SU-DHL-6 (cell line): ENCODE data around the gene FBXW7.

Experiments
- CTCF ChIP-seq: fragments of 200-600 bp; sonication (generic); IDR thresholded peaks from one replicate; pipeline ENCODE4 v1.5.1; 2017; ENCODE audit warnings: antibody characterized with exemption, mild to moderate bottlenecking, low read length, moderate library complexity; ENCODE audit not compliant: insufficient read depth, poor library complexity, severe bottlenecking
- EZH2phosphoT487 ChIP-seq: fragments of 200-600 bp; sonication (generic), shearing (Covaris generic); conservative IDR thresholded peaks from 2 replicates; pipeline ENCODE4 v1.6.1; 2018; ENCODE audit warnings: mild to moderate bottlenecking, antibody characterized with exemption, low read length, moderate library complexity, mixed read lengths

DNA sequence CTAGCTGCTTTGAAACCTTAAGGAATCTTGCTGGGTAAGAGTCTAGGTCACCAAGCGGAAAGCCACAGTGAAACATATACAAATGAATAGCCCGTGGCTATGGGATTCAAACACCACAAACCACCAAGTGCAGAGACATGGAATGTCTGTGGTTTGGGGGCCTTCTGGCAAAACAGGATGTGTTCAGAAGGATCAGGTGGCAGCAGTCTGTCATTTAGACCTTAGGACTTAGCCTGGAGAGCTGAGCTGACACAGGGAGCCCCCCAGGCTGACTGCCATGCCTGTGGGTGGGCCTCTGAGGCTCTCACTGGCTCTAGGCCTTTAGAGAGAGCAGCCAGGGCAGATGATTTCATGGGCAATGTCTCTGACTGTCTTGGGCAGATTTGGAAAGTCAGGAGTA is 225.6 kb downstream of the FBXW7 start:
- no peak for TF ChIP-seq CTCF
- no peak for TF ChIP-seq EZH2phosphoT487
